NCI-H526 treated with DMSO at 0.1 percent for 48 hours (cell line): ENCODE results near the gene PPP1R12C.
"Not testable (repeated sequence)": the region's sequence is repeated elsewhere in the genome, so short reads cannot be mapped to it uniquely, and the experiment has no call there.

Experiments used
- DNase-seq: peaks from one replicate; lab custom pipeline; 2025; lab: John Stamatoyannopoulos, UW

Gene PPP1R12C

GRCh38 chr19:55111238-55111831 is 6.1 kb downstream of the PPP1R12C start:
- DNase-seq = no peak

GRCh38 chr19:55109527-55110291 is 7.7 kb downstream of the PPP1R12C start:
- no peak for DNase-seq

GRCh38 chr19:55107252-55107651 is 10.2 kb downstream of the PPP1R12C start:
- DNase-seq = not testable (repeated sequence)

- DNase-seq = no peak
Measured at GRCh38 chr19:55106591-55106990, 10.8 kb downstream of the PPP1R12C start.

DNA sequence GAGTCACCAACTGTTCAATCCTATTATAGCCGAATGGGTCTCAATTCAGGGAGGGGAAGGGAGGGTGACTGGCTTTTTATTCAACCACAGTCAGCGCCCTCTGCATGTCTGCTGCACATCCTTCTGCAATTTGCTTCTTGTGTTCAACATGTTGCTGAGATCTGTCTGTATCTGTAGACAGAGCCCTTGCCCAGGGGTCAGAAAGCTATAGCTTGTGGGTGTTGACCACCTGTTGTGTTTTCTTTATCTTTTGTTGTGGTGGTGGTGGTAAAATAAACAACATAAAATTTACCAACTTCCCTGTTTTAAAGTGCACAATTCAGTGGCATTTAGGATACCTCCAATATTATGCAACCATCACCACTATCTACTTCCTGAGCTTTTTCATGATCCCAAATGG is 12.2 kb downstream of the PPP1R12C start:
- no peak for DNase-seq

DNA sequence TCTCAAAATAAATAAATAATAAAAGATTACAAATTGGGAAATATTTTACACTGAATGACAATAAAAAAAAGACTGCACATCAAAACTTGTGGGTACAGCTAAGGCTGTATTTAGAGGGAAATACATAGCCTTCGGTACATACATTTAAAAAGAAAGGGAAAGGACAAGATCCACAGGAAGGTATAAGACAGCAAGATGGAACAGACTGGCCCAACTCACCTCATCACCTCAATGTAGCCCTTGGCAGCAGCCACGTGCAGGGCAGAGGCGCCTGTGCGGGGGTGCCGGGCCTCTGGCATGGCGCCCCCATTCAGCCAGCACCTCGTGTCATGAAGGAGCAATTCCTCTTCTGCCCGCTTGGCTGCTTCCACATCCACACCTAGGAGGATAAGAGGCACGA is 14.2 kb downstream of the PPP1R12C start:
- no peak for DNase-seq

DNA sequence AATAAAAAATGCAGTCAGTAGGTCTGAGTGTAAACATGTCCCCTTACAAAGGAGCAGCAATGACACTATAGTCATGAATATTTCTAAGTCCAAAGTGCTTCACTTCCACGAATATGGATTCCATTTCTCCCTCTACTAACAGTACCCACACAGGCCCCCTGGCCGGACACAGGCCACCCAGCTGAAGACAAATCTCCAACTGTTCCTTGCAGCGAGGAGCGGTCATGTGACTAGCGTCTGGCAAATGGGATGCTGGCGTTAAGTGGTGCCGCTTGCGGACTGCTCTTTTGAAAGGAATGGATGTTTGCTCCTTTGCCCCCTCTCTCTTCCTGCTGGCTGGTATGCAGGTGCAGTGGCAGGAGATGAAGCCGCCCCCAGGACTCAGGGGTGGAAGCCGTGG is 16.2 kb downstream of the PPP1R12C start:
- DNase-seq = no peak

- no peak for DNase-seq
Measured at GRCh38 chr19:55099557-55100506, 17.6 kb downstream of the PPP1R12C start.

GRCh38 chr19:55098716-55099556 is 18.5 kb downstream of the PPP1R12C start:
- no peak for DNase-seq

- DNase-seq = no peak
Measured at GRCh38 chr19:55097864-55098715, 19.3 kb downstream of the PPP1R12C start.

GRCh38 chr19:55096061-55096701 is 21.3 kb downstream of the PPP1R12C start:
- DNase-seq = no peak

DNA sequence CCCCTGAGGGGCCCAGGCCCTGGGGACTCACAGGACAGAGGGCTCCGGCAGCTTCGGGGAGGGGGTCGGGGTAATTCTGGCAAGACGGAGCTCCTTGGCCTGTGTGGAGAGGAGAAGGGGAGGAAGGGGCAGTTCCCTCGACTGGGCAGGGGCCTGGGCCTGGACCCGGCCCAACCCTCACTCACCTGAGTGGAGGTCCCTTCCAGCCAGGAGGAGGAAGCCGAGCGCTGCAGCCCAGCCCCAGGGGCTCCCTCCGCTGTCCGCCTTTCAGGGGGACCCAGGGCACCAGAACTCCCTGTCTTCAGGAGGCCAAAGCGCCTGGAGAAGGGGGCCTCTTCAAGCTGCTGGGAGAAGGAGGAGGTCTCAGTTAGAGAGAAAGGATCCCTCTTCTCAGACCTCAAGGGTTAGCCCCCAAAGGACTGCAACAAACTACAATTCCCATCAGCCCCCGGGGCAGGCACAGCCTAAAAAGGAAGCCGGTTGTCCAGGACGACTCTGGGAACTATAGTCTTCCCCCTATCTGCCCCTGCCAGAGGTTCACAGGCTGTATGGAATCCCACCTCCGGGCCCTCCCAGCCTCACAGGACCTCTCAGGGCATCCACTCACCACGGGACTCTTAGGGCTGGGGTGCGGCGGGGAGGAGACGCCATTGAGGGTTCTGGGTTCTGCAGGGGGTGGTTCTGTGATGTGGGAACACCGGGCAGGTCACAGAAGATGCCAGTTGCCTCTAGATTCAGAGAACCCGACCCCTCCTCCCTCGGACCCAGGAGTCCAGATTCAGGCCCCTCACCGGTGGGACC is 22.0 kb downstream of the PPP1R12C start:
- no peak for DNase-seq

- no peak for DNase-seq
Measured at GRCh38 chr19:55094456-55095259, 22.8 kb downstream of the PPP1R12C start.

GRCh38 chr19:55092423-55093318 is 24.8 kb downstream of the PPP1R12C start:
- no peak for DNase-seq

- no peak for DNase-seq
Measured at GRCh38 chr19:55091955-55092354, 25.5 kb downstream of the PPP1R12C start.

DNA sequence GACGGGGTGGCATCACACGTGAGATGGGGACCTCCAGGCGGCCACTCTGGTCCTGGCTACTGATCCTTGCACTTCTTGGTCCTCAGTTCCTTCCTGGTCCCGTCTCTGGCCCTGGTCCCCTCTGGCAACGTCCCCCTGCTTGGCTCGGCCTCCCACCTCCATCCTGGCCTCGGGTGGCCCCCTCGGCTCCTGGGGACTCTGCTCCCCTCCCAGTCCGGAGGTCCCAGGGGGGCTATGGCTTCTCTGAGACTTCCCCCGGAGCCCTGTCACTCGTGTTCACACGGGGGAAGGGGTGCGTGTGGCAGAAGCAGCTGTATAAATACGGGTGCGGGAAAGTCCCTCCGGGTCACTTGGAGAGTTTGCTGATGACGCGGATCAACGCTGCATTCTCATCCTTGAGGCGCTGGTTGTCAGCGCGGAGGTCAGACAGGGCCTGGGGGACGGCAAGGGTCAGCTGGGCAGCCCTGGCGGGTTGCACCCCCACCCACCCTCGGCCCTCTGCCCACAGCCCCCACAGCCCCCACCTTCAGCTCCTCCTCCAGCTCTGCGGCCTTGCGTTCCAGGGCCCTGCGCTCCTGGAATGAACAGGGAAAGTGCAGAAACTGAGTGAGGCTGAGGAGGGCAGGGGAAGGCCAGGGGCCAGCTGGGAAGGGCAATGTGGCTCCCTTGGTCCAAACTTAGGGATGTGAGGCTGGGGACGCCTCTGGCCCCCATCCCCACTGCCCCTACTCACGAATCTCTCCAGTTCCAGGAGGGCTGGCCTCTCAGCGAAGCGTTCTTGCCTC is 26.1 kb downstream of the PPP1R12C start:
- DNase-seq = no peak

DNA sequence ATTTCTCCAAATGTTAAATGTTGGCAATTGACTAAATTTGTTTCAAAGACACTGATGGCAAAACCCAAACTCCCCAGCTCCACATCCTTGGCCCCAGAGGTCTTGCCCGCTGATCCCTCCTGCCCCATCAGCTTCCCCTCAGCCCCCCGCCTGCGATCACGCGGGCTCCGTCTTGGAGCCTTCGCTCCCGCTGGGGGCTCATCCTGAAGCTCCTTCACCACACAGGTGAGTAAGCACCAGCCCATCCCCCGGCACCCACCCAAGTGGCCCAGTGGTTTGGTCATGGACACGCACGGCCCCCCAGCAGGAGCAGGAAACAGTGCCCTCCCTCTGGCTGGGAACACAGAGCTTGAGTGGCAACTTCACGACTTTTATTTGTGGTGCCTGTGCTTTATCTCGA is 26.9 kb downstream of the PPP1R12C start:
- DNase-seq = no peak
